Neural crest cell (in vitro differentiated cells): ENCODE data around the gene IMPA2. TPM values are rescaled to one million over a fixed set of nuclear protein-coding genes. Genes with fewer than 3 reads are reported as not detected.

Experiments used
- DNase-seq: peaks from one replicate; pipeline ENCODE4 v3.0.0; 2021; ENCODE audit warnings: low read depth, mixed read lengths, low spot score
- H3K27ac Mint-ChIP-seq: one replicate; pipeline ENCODE4 v1.8.0; 2021; ENCODE audit warnings: mild to moderate bottlenecking, mixed read lengths; ENCODE audit not compliant: unreplicated experiment
- H3K27me3 Mint-ChIP-seq: 2 replicates; pipeline ENCODE4 v1.8.0; 2021; ENCODE audit warnings: low read depth, mild to moderate bottlenecking, mixed read lengths
- H3K36me3 Mint-ChIP-seq: 2 replicates; pipeline ENCODE4 v1.8.0; 2021; ENCODE audit warnings: low read depth, mild to moderate bottlenecking, mixed read lengths
- H3K4me1 Mint-ChIP-seq: 2 replicates; pipeline ENCODE4 v1.8.0; 2021; ENCODE audit warnings: mixed read lengths
- H3K4me3 Mint-ChIP-seq: one replicate; pipeline ENCODE4 v1.8.0; 2021; ENCODE audit warnings: mild to moderate bottlenecking, mixed read lengths
- H3K9me3 Mint-ChIP-seq: 2 replicates; pipeline ENCODE4 v1.8.0; 2021; ENCODE audit warnings: mixed read lengths
- CTCF ChIP-seq: fragments of 200-600 bp; sonication (generic); conservative IDR thresholded peaks from 2 replicates; pipeline ENCODE4 v1.5.0; 2021; ENCODE audit warnings: antibody characterized with exemption, mild to moderate bottlenecking
- total RNA-seq: library from RNA; stranded (reverse); gene quantifications from 2 replicates; pipeline ENCODE4 v1.2.1, GENCODE V29; 2021

The IMPA2 gene
- total RNA-seq, 1 donor from 2014 or later: 51.3 TPM

GRCh38 chr18:12006488-12006840, 25.2 kb downstream of the IMPA2 start:
- Mint-ChIP-seq H3K36me3 (peaks cover 5% of the 10 kb centered on the region), H3K4me3 (no peak overlapping the region), H3K9me3 (no peaks in the 10 kb centered on the region), H3K27me3 (no peaks in the 10 kb centered on the region), H3K27ac (no peak overlapping the region), H3K4me1 (no peaks in the 10 kb centered on the region)
- no peak for DNase-seq
- no peak for TF ChIP-seq CTCF

GRCh38 chr18:12007063-12007462, 25.8 kb downstream of the IMPA2 start:
- Mint-ChIP-seq H3K9me3 (no peaks in the 10 kb centered on the region), H3K4me3 (no peak overlapping the region), H3K27ac (no peak overlapping the region), H3K4me1 (no peaks in the 10 kb centered on the region), H3K27me3 (no peaks in the 10 kb centered on the region), H3K36me3 (peaks cover 5% of the 10 kb centered on the region)
- no peak for DNase-seq
- no peak for TF ChIP-seq CTCF

- Mint-ChIP-seq H3K27me3 (no peaks in the 10 kb centered on the region), H3K4me3 (no peak overlapping the region), H3K9me3 (no peaks in the 10 kb centered on the region), H3K4me1 (peaks cover 7% of the 10 kb centered on the region), H3K27ac (peak overlapping the region; percentile 51), H3K36me3 (peaks cover 5% of the 10 kb centered on the region)
- no peak for TF ChIP-seq CTCF
- DNase-seq: no peak
These were observed 27.0 kb downstream of the IMPA2 start for GRCh38 chr18:12008181-12008767.

- H3K27ac Mint-ChIP-seq: no peak overlapping the region
- TF ChIP-seq CTCF: no peak
- H3K36me3 Mint-ChIP-seq: peaks cover 5% of the 10 kb centered on the region
- peaks cover 14% of the 10 kb centered on the region for H3K4me1 Mint-ChIP-seq
- no peaks in the 10 kb centered on the region for H3K9me3 Mint-ChIP-seq
- H3K4me3 Mint-ChIP-seq: no peak overlapping the region
- H3K27me3 Mint-ChIP-seq: no peaks in the 10 kb centered on the region
- DNase-seq: no peak
These were observed 27.7 kb downstream of the IMPA2 start for GRCh38 chr18:12008842-12009580.

DNA sequence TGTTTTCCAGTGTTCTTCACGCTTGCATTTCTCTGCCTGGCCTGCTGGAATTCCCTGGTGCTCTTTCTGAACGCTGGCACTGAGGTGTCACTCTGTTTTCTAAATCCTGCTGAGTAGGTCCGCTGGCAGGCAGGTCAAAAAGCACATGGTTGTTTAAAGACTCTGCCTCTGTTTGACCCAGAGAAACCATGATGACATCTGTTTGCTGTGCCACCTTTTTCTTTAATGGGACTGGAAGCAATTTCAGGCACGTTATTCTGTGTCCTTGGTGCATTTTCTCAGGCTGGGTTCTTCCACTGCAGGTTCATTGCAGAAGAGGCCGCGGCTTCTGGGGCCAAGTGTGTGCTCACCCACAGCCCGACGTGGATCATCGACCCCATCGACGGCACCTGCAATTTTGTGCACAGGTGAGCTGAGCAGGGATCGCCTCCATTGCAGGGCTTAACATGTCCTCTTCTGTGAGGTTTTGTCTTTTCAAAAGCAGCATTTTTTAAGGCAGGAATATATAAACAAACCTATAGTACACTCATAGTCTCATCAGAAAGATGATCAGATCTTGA, 28.4 kb downstream of the IMPA2 start:
- Mint-ChIP-seq H3K27ac (no peak overlapping the region), H3K9me3 (no peaks in the 10 kb centered on the region), H3K36me3 (peaks cover 5% of the 10 kb centered on the region), H3K27me3 (no peaks in the 10 kb centered on the region), H3K4me3 (no peak overlapping the region), H3K4me1 (peaks cover 20% of the 10 kb centered on the region)
- TF ChIP-seq CTCF: no peak
- no peak for DNase-seq
